ENCODE data around the gene ELOVL5.
A peak's percentile ranks its signal among the peaks of the same experiment; 100 is the strongest.
"Not testable (repeated sequence)": the region's sequence is repeated elsewhere in the genome, so short reads cannot be mapped to it uniquely, and the experiment has no call there.

ELOVL5 gene

DNA sequence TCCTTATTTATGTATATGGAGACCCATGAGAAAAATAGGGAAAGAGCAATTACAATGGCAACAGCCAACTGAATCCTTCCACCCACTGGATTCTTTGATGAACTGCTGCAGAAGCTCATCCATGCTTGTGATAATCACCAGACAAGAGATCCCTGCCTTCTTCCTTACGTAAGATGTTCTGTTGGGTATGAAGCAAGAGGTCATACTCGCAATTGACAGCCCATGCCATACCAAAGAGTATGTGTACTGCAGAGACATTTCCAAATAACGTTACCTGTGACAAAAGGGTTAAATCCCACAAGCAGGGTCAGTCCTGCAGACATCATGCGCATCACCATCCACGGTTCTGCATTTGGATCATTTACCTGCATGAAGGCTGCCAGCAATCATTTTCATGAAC lies 27.8 kb downstream of the ELOVL5 start:
- Histone ChIP-seq H3K4me3 (ENCODE audit: insufficient read depth, low read depth, low read length, poor library complexity, severe bottlenecking) (no peak overlapping the region), H3K36me3 (ENCODE audit: control insufficient read depth, insufficient read depth, low read length) (peaks cover 4% of the 10 kb centered on the region), H3K9me3 (ENCODE audit: control insufficient read depth, low read length) (no peaks in the 10 kb centered on the region), H3K27me3 (replicated peaks; ENCODE audit: control insufficient read depth, insufficient read depth, low read length, poor library complexity, severe bottlenecking) (no peaks in the 10 kb centered on the region), H3K4me1 (ENCODE audit: control insufficient read depth, insufficient read depth, low read length, poor library complexity, severe bottlenecking) (peaks cover 10% of the 10 kb centered on the region), H3K27ac (ENCODE audit: insufficient read depth, low read length, poor library complexity, severe bottlenecking) (no peak overlapping the region)
- no peak for DNase-seq

DNA sequence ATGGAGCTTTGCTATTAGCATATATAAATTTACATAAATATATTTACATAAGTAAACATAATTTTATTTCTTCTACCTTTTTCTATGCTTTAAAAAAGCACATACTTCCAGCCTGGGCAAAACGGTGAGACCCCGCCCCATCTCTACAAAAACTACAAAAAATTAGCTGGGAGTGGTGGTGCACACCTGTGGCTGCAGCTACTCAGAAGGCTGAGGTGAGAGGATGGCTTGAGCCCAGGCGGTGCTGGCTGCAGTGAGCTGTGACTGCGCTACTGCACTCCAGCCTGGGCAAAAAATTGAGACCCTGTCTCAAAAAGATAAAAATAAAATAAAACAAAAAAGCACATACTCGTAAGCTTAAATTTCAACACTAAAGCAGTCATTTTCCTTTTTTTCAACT lies 30.3 kb downstream of the ELOVL5 start:
- Histone ChIP-seq H3K4me3 (ENCODE audit: insufficient read depth, low read depth, low read length, poor library complexity, severe bottlenecking) (no peak overlapping the region), H3K36me3 (ENCODE audit: control insufficient read depth, insufficient read depth, low read length) (peaks cover 4% of the 10 kb centered on the region)

DNA sequence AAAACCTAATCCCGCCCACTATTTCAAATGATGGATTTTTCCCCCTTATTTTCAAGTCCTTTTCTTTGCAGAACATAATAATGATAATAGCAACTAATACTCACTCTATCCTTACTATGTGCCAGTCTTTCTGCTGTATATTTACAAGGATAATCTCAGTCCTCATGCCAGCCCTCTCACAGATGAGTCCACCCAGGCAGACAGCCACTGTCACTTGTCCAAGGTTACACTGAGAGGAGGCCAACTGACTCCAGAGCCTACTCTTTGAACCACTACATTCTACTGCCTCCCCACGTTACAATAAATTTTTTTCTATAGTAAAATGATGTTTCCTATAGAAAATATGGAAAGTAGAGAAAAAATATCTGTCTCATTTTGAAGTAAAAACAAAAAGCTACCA lies 30.9 kb downstream of the ELOVL5 start:
- Histone ChIP-seq H3K9me3 (ENCODE audit: control insufficient read depth, low read length) (no peaks in the 10 kb centered on the region), H3K4me1 (ENCODE audit: control insufficient read depth, insufficient read depth, low read length, poor library complexity, severe bottlenecking) (peaks cover 33% of the 10 kb centered on the region), H3K36me3 (ENCODE audit: control insufficient read depth, insufficient read depth, low read length) (peaks cover 4% of the 10 kb centered on the region), H3K4me3 (ENCODE audit: insufficient read depth, low read depth, low read length, poor library complexity, severe bottlenecking) (no peak overlapping the region), H3K27me3 (replicated peaks; ENCODE audit: control insufficient read depth, insufficient read depth, low read length, poor library complexity, severe bottlenecking) (no peaks in the 10 kb centered on the region), H3K27ac (ENCODE audit: insufficient read depth, low read length, poor library complexity, severe bottlenecking) (no peak overlapping the region)
- no peak for DNase-seq

More for the DNA sequence above, 30.3 kb downstream of the ELOVL5 start:
- H3K4me1 ChIP-seq (ENCODE audit: control insufficient read depth, insufficient read depth, low read length, poor library complexity, severe bottlenecking): peaks cover 30% of the 10 kb centered on the region
- DNase-seq: no peak
- no peaks in the 10 kb centered on the region for H3K27me3 ChIP-seq (replicated peaks; ENCODE audit: control insufficient read depth, insufficient read depth, low read length, poor library complexity, severe bottlenecking)
- no peak overlapping the region for H3K27ac ChIP-seq (ENCODE audit: insufficient read depth, low read length, poor library complexity, severe bottlenecking)
- H3K9me3 ChIP-seq (ENCODE audit: control insufficient read depth, low read length): no peaks in the 10 kb centered on the region

DNA sequence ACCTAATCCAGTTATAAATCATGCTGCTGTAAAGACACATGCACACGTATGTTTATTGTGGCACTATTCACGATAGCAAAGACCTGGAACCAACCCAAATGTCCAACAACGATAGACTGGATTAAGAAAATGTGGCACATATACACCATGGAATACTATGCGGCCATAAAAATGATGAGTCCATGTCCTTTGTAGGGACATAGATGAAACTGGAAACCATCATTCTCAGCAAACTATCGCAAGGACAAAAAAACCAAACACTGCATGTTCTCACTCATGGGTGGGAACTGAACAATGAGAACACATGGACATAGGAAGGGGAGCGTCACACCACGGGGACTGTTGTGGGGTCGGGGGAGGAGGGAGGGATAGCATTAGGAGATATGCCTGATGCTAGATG lies 31.5 kb downstream of the ELOVL5 start:
- DNase-seq; H3K36me3 ChIP-seq (ENCODE audit: control insufficient read depth, insufficient read depth, low read length); H3K9me3 ChIP-seq (ENCODE audit: control insufficient read depth, low read length); H3K27me3 ChIP-seq (replicated peaks; ENCODE audit: control insufficient read depth, insufficient read depth, low read length, poor library complexity, severe bottlenecking); H3K27ac ChIP-seq (ENCODE audit: insufficient read depth, low read length, poor library complexity, severe bottlenecking); H3K4me3 ChIP-seq (ENCODE audit: insufficient read depth, low read depth, low read length, poor library complexity, severe bottlenecking): not testable (repeated sequence)
- H3K4me1 ChIP-seq (ENCODE audit: control insufficient read depth, insufficient read depth, low read length, poor library complexity, severe bottlenecking): peaks cover 38% of the 10 kb centered on the region

DNA sequence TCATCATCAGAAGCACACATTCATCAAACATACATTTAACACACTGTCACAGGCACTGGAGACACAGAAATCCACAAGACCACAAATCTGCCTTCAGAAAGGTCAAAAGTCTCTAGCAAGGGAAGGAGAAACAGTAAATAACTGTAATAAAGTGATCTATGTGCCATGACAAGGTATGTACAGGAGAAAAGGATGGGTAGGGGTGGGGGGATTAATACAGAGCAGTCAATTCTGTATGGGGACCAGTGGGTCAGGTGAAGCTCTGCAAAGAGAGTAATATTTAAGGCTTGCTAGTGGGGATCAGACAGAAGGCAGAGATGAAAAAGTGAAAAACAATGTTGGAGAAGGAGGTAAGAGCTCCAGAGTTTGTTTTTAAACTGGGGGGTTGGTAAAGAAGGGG lies 32.6 kb downstream of the ELOVL5 start:
- Histone ChIP-seq H3K4me1 (ENCODE audit: control insufficient read depth, insufficient read depth, low read length, poor library complexity, severe bottlenecking) (peaks cover 44% of the 10 kb centered on the region), H3K4me3 (ENCODE audit: insufficient read depth, low read depth, low read length, poor library complexity, severe bottlenecking) (no peak overlapping the region), H3K9me3 (ENCODE audit: control insufficient read depth, low read length) (no peaks in the 10 kb centered on the region), H3K27me3 (replicated peaks; ENCODE audit: control insufficient read depth, insufficient read depth, low read length, poor library complexity, severe bottlenecking) (no peaks in the 10 kb centered on the region), H3K27ac (ENCODE audit: insufficient read depth, low read length, poor library complexity, severe bottlenecking) (peak overlapping the region; percentile 11), H3K36me3 (ENCODE audit: control insufficient read depth, insufficient read depth, low read length) (peaks cover 4% of the 10 kb centered on the region)
- no peak for DNase-seq

DNA sequence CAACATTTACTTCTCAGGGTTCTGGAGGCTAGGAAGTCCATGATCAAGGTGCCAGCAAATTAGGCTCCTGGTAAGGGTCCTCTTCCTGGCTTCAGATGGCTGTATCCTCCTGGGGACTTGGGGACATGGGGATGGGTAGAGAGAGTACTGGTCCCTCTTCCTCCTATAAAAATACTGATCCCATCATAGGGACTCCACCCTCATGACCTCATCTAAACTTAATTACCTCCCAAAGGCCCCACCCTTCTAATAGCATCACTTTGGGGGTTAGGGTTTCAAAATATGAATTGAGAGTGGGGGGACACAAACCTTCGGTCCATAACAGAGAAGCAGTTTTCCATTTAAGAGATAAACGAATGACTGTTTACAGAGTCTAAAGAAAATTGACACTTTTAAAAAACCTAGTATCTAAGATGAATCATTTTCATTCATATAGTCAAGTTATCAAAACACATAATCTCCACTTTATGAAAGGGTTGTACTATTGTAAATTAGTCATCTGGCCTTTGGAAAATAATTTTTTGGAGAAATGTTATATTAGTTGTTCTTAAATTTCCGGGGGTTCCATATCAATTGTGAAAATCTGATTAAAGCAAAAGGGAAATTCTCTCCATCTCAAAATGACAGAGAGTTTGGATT lies 33.5 kb downstream of the ELOVL5 start:
- Histone ChIP-seq H3K36me3 (ENCODE audit: control insufficient read depth, insufficient read depth, low read length) (peaks cover 4% of the 10 kb centered on the region), H3K27ac (ENCODE audit: insufficient read depth, low read length, poor library complexity, severe bottlenecking) (peak overlapping the region; percentile 26), H3K4me1 (ENCODE audit: control insufficient read depth, insufficient read depth, low read length, poor library complexity, severe bottlenecking) (peaks cover 53% of the 10 kb centered on the region), H3K9me3 (ENCODE audit: control insufficient read depth, low read length) (no peaks in the 10 kb centered on the region), H3K4me3 (ENCODE audit: insufficient read depth, low read depth, low read length, poor library complexity, severe bottlenecking) (no peak overlapping the region), H3K27me3 (replicated peaks; ENCODE audit: control insufficient read depth, insufficient read depth, low read length, poor library complexity, severe bottlenecking) (no peaks in the 10 kb centered on the region)
- no peak for DNase-seq

DNA sequence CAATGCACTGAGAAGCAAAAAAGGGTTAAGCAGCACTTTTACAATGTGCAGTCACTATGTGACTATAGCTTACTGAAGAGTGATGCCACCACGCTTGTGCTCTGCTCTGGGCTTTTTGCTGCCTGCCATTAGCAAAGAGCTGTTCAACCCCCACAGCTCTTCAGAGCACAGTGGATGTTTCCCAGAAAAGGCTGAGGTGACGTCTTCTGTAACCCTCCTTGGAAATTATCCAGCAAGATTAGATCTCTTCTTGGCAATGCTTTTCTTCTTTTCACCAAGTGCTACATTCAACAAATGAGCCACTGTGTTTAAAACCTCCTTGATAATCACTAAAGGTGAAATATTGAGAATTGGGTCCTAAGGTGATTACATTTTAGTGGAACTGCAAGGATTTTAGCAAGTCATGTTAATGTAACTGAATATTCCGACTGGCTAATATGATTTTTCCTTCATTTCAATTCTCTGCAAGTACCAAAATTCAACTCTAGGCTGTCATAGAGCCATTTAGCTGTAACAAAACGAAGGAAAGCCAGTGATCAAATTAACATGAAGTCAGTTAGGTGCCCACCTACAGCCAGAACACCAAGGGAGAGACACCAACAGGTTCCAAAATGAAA lies 34.9 kb downstream of the ELOVL5 start:
- Histone ChIP-seq H3K4me3 (ENCODE audit: insufficient read depth, low read depth, low read length, poor library complexity, severe bottlenecking) (no peak overlapping the region), H3K9me3 (ENCODE audit: control insufficient read depth, low read length) (no peaks in the 10 kb centered on the region), H3K36me3 (ENCODE audit: control insufficient read depth, insufficient read depth, low read length) (no peaks in the 10 kb centered on the region), H3K27me3 (replicated peaks; ENCODE audit: control insufficient read depth, insufficient read depth, low read length, poor library complexity, severe bottlenecking) (no peaks in the 10 kb centered on the region), H3K4me1 (ENCODE audit: control insufficient read depth, insufficient read depth, low read length, poor library complexity, severe bottlenecking) (peaks cover 66% of the 10 kb centered on the region), H3K27ac (ENCODE audit: insufficient read depth, low read length, poor library complexity, severe bottlenecking) (no peak overlapping the region)
- no peak for DNase-seq

DNA sequence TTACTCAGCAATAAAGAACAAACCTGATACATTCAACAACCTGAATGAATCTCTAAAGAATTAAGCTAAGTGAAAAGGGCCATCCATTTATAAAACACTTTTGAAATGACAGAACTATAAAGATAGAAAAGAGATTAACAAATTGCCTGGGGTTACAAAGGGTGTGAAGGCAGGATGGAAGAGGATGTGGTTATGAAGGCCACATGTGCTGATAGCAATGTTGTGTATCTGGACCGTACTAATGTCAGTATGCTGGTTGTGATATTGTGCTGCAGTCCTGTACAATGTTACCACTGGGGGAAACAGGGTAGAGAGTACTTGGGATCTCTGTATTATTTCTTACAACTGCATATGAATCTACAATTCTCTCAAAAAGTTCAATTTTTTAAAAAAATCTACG lies 36.4 kb downstream of the ELOVL5 start:
- Histone ChIP-seq H3K4me1 (ENCODE audit: control insufficient read depth, insufficient read depth, low read length, poor library complexity, severe bottlenecking) (peaks cover 80% of the 10 kb centered on the region), H3K9me3 (ENCODE audit: control insufficient read depth, low read length) (no peaks in the 10 kb centered on the region), H3K36me3 (ENCODE audit: control insufficient read depth, insufficient read depth, low read length) (no peaks in the 10 kb centered on the region), H3K27ac (ENCODE audit: insufficient read depth, low read length, poor library complexity, severe bottlenecking) (no peak overlapping the region), H3K4me3 (ENCODE audit: insufficient read depth, low read depth, low read length, poor library complexity, severe bottlenecking) (no peak overlapping the region), H3K27me3 (replicated peaks; ENCODE audit: control insufficient read depth, insufficient read depth, low read length, poor library complexity, severe bottlenecking) (no peaks in the 10 kb centered on the region)
- no peak for DNase-seq

DNA sequence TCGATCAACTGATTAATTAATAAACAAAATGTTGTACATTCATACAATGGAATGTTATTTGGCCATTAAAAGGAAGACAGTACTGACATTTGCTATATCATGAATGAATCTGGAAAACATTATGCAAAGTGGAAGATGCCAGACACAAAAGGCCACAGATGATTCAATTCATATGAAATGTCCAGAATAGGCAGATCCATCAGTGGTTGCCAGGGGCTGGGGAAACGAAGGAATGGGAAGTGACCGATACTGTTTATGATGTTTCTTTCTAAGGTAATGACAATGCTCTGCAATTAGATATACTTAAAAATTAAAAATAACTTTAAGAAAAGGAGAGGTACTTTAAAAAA lies 37.2 kb downstream of the ELOVL5 start:
- Histone ChIP-seq H3K27ac (ENCODE audit: insufficient read depth, low read length, poor library complexity, severe bottlenecking) (no peak overlapping the region), H3K9me3 (ENCODE audit: control insufficient read depth, low read length) (no peaks in the 10 kb centered on the region), H3K36me3 (ENCODE audit: control insufficient read depth, insufficient read depth, low read length) (no peaks in the 10 kb centered on the region), H3K27me3 (replicated peaks; ENCODE audit: control insufficient read depth, insufficient read depth, low read length, poor library complexity, severe bottlenecking) (no peaks in the 10 kb centered on the region), H3K4me1 (ENCODE audit: control insufficient read depth, insufficient read depth, low read length, poor library complexity, severe bottlenecking) (peaks cover 83% of the 10 kb centered on the region), H3K4me3 (ENCODE audit: insufficient read depth, low read depth, low read length, poor library complexity, severe bottlenecking) (no peak overlapping the region)
- no peak for DNase-seq

DNA sequence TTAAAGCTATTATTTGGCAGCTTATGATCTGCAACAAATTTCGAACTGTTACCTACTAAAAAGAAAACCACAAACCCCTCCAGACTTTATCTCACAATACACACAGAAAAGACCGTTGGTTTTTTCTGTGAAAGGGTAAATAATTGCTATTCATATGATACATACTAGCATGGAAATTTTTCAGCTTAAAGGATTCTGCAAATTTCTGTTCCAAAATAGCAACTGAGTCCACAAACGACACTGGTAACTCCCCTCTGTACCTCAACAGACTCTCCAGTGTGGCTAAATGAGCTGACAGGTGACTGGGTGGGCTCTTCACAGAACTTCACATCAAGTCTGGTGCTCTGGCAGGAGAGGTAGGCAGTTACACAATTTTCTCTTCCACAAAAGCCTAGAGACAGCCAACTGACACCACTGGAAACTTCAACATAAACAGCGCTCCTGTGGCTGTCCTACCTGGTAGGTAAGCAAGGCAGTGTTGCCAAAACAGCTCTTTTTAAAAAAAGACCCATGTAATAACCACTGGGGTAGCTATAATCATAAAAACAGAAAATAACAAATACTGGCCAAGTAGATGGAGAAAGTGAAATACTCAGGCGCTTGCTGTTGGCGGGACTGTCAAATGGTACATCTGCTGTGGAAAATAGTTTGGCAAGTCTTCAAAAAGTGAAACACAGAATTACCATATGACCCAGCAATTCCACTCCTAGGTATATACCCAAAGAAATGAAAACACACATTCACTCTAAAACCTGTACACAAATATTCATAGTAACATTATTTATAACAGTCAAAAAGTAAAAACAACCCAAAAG lies 37.8 kb downstream of the ELOVL5 start:
- H3K4me3 ChIP-seq (ENCODE audit: insufficient read depth, low read depth, low read length, poor library complexity, severe bottlenecking): no peak overlapping the region
- H3K9me3 ChIP-seq (ENCODE audit: control insufficient read depth, low read length): no peaks in the 10 kb centered on the region
- no peaks in the 10 kb centered on the region for H3K27me3 ChIP-seq (replicated peaks; ENCODE audit: control insufficient read depth, insufficient read depth, low read length, poor library complexity, severe bottlenecking)
- peak overlapping the region; percentile 6 for H3K27ac ChIP-seq (ENCODE audit: insufficient read depth, low read length, poor library complexity, severe bottlenecking)
- H3K36me3 ChIP-seq (ENCODE audit: control insufficient read depth, insufficient read depth, low read length): no peaks in the 10 kb centered on the region
- DNase-seq: no peak
- peaks cover 81% of the 10 kb centered on the region for H3K4me1 ChIP-seq (ENCODE audit: control insufficient read depth, insufficient read depth, low read length, poor library complexity, severe bottlenecking)

Measured in effector memory CD4-positive, alpha-beta T cell (primary cell).